ENCODE data around the gene PRSS57.

Gene PRSS57

DNA sequence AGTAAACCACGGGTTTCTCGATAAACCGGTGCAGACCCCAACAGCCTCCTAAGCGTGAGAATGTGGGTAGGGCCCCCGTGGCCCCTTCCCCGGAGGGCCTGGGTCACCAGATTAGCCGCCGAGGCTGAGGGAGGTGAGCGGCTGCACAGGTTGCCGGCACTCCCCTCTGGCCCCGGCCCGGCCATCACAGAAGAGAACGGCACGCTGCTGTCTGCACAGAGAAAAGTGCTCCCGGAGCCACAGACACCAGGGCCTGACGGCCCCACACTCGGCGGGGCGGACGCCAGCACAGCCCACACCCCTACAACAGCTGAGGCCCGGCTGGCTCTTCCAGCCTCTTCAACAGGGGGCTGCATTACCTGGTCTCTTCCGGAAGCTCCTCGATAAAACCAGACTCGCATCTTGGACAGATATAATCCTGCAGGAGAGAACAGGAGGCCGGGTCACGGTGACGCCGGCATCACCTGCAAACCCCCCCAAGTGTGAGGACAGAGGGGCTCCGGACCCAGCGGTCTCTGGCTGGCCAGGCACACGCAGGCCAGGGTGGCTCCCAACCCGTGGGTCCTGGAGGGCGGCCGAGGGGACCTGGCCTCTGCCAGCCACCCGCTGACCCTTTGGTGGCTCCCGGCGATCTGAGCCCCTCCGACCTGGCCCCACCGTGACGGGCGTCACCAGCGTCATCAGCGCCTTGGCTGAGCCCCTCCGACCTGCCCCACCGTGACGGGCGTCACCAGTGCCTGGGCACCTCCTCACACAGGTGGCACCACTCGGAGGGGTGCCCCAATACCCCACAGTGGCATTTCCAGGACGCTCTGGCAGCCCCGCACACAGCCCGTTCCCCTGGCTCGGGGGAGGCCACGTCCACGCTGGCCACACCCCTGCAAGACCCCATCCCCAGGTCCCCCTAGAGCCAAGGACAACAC, 42.5 kb downstream of the PRSS57 start:
- DNase-seq (ENCODE audit: low spot score), result no peak

GRCh38 chr19:651991-652390, 43.3 kb downstream of the PRSS57 start:
- DNase-seq (ENCODE audit: low spot score), result no peak

DNA sequence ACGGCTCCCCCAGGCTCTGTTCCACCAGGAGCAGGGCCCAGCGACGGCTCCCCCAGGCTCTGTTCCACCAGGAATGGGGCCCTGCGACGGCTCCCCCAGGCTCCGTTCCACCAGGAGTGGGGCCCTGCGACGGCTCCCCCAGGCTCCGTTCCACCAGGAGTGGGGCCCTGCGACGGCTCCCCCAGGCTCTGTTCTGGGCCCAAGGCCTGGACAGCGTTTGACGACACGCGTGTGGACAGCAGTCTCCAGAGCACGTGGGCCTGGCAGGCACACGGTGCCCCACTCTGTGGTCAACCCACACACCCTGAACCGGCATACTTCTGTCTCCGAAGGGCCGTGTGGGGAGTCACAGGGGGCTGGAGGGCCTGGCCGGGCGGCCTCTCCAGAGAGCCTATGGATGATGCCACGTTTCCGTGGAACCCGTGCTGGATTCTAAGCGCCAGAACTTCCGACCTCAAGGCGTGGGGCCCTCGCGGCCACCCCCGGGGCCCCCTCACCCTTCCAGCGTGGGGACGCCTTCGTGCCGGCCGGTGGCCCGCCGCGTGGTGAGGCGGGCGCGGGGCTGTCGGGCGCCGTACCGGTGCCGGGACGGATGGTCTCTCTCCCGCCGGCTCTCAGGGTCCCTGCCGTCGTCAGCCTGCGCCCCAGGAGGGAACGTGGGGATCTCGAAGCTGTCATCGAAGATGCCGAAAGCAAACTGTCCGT, 44.0 kb downstream of the PRSS57 start:
- DNase-seq (ENCODE audit: low spot score), result no peak

- DNase-seq (ENCODE audit: low spot score), result no peak
Measured at GRCh38 chr19:650121-650520, 45.1 kb downstream of the PRSS57 start.

GRCh38 chr19:648904-649801, 46.1 kb downstream of the PRSS57 start:
- no peak for DNase-seq (ENCODE audit: low spot score)

GRCh38 chr19:648305-648704, 46.9 kb downstream of the PRSS57 start:
- no peak for DNase-seq (ENCODE audit: low spot score)

DNA sequence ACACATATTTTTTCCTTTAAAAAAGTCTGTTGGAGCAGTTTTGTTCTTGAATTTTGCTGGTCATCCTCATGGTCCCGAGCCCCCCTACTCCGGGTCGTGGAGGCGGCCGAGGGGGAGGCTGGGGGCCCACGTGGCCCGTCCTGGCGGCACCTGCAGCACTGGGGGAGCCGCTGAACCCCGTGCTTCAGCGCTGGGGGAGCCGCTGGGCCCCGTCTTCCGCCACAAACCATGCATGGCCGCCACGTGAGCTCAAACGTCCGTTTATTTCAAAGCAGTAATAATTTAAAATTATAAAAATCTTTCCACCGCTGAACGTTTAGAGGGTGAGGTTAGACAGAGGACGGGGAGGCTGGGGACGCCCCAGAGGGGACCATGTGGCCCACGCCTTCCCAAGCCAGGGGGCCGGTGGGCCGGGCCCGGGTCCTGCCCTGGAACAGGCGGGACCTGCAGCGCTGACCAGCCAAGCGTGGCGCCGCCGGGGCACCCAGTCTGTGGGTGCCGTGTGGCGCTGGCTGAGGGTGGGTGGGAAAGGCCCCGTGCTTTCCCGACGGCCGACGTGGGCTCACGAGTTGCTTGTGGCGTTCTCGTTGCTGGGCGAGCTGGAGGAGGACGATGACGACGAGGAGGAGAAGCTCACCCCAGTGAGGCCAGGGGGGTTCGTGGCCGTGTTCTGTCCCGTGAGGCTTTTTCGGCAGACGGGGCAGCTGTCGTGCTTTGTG, 47.5 kb downstream of the PRSS57 start:
- no peak for DNase-seq (ENCODE audit: low spot score)

GRCh38 chr19:646779-647565, 48.3 kb downstream of the PRSS57 start:
- no peak for DNase-seq (ENCODE audit: low spot score)

GRCh38 chr19:645912-646778, 49.1 kb downstream of the PRSS57 start:
- no peak for DNase-seq (ENCODE audit: low spot score)

GRCh38 chr19:644789-645188, 50.5 kb downstream of the PRSS57 start:
- no peak for DNase-seq (ENCODE audit: low spot score)

DNA sequence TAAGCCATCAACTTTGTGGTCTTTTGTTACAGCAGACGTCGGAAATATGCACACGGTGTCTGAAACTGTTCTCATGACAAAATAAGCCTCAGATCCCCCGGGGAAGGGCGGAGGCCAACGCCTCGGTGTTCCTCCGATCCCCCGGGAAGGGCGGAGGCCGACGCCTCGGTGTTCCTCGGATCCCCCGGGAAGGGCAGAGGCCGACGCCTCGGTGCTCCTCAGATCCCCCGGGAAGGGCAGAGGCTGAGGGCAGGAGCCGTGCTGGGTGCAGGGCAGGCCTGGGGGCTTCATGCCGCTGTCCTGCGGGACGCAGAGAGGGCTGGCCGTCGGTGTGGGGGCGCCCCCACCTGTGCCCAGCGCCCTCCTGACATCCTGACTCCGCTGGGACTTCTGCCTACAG, 50.9 kb downstream of the PRSS57 start:
- DNase-seq (ENCODE audit: low spot score), result no peak

DNA sequence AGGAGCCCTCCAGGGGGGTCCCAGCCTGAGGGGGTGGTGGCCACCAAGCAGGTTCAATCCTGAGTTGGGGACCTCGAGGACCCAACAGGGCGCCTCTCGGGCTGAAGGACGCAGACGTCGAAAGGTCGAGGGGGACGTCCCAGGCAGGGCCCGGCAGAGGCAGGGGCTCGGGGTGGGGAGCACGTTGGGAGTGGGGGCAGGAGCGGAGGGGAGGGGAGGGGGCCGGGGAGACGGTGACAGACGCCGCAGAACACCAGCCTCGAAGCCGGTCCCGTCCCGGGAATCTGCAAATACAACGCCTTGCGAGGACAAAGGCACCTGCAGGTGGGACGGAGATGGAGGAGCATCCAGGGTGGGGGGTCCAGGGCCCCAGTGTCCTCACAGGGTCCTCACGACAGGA, 51.5 kb downstream of the PRSS57 start:
- no peak for DNase-seq (ENCODE audit: low spot score)

DNA sequence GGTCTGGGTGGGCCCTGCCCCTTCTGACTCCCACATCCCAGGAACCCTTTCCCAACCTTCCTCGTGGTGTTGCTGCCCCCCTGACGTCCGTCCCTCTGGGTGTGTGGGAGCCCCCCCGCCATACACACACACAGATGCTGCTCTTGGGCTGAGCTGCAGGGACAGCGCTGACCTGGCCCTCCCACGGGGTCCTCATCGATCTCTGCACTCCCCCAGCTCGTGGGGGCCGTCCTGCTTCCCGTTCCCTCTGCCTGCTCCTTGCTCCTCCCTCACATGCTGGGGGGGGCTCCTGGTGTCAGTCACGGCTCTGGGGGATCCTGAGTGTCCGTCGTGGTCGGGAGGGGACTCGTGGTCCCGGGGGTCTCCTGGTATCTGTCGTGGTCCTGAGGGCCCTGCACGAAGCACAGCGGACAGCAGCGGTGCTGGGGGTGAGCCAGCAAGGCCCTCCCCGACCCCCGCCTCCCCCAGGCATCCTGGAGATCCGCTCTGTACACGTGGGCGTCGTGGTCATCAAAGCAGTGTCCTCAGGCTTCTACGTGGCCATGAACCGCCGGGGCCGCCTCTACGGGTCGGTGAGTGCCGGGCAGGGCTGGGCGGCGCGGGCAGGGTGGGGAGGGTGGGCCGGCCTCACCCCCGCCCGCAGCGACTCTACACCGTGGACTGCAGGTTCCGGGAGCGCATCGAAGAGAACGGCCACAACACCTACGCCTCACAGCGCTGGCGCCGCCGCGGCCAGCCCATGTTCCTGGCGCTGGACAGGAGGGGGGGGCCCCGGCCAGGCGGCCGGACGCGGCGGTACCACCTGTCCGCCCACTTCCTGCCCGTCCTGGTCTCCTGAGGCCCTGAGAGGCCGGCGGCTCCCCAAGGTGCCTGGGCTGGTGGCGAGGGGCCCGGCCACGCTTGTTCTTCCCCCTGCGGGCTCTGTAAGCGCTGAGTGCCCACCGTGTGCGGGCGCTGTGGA, 52.2 kb downstream of the PRSS57 start:
- no peak for DNase-seq (ENCODE audit: low spot score)

- DNase-seq (ENCODE audit: low spot score), result no peak
Measured at GRCh38 chr19:641702-642101, 53.5 kb downstream of the PRSS57 start.

GRCh38 chr19:640606-641189, 54.6 kb downstream of the PRSS57 start:
- DNase-seq (ENCODE audit: low spot score), result no peak

- no peak for DNase-seq (ENCODE audit: low spot score)
Measured at GRCh38 chr19:640161-640558, 55.1 kb downstream of the PRSS57 start.

DNA sequence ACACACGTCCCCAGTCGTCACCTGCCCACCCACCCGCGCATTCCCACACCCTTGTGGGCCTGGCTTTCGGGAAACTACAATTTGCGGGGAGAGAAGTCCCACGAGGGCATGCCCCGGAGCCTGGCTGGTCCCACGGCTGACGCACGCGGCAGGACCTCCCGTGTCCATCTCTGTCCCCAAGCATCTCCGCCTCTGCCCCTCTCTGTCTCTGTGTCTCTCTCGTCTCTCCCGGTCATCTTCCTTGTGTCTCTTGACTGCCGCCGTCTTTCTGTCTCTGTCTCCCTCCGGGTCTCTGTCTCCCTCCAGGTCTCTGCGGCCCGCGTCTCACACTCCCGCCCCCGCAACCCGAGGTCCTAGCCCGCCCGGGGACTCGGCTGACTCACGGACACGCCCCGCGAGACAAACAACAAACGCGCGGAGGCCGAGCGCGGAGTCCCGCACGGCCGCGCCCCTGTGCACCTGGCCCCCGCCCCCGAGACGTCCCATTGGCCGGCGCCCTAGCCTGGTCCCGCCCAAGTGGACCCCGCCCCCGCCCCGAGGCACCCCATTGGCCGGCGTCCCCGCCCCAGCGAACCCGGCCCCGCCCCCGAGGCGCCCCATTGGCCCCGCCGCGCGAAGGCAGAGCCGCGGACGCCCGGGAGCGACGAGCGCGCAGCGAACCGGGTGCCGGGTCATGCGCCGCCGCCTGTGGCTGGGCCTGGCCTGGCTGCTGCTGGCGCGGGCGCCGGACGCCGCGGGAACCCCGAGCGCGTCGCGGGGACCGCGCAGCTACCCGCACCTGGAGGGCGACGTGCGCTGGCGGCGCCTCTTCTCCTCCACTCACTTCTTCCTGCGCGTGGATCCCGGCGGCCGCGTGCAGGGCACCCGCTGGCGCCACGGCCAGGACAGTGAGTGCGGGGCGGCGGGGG, 55.7 kb downstream of the PRSS57 start, which contains the start of gene FGF22:
Gene FGF22 (plus strand): TSS at position 627 of the 908 bp plus-strand sequence. CDS start 47 bp downstream, at position 674.
- DNase-seq (ENCODE audit: low spot score), result peak; percentile 92

Measured in hematopoietic multipotent progenitor cell treated with erythropoietin and hydrocortisone succinate and interleukin-3 and kit ligand, for 17 days (in vitro differentiated cells).